ENCODE results near the gene MAVS. TPM values are rescaled to one million over a fixed set of nuclear protein-coding genes. Genes with fewer than 3 reads are reported as not detected.
"Not testable (repeated sequence)": the region's sequence is repeated elsewhere in the genome, so short reads cannot be mapped to it uniquely, and the experiment has no call there.

MAVS gene
- total RNA-seq, 2 experiments from 2014 or later, result 23.2 to 25.9 TPM

DNA sequence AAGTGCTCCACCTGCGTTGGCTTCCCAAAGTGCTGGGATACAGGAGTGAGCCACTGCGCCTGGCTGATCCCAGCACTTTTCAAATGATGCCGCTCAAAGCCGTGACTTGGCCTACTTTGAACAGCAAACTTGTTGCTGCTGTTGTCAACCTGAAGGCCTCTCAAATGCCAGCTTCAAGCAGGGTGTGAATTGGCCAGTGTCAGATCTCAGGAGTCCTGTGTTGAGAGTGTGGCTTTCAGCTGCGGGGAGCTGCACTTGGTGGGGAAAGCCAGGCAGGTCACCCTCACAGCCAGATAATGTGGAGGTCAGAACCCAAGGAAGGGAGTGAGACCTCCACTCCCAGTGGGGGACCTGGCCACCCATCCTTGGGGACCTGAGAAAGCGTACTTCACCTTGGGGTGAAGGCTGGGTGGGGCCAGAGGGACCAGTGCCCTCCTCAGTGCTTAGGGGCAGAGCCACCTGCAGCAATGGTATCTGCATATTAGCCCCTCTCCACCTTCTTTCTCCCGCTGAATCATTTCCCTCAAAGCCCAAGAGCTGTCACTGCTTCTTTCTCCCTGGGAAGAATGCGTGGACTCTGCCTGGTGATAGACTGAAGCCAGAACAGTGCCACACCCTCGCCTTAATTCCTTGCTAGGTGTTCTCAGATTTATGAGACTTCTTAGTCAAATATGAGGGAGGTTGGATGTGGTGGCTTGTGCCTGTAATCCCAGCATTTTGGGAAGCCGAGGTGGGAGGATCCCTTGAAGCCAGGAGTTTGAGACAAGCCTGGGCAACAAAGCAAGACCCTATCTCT, 23.4 kb downstream of the MAVS start:
- Mint-ChIP-seq H3K27ac (no peak overlapping the region), H3K9me3 (ENCODE audit: low read depth) (no peaks in the 10 kb centered on the region), H3K27me3 (no peaks in the 10 kb centered on the region), H3K36me3 (ENCODE audit: low read depth) (peaks cover 18% of the 10 kb centered on the region), H3K4me1 (peaks cover 2% of the 10 kb centered on the region), H3K4me3 (no peak overlapping the region)
- POLR2A ChIA-PET, result interaction anchor here (0.6 kb wide), 1 partner anchor 35 kb away, joined by 7 read pairs; no protein-coding TSS in a partner anchor
- ATAC-seq (peak; percentile 9), DNase-seq (no peak)
- CTCF ChIA-PET, result interaction anchor here (0.7 kb wide), 1 partner anchor 15 kb away, joined by 8 read pairs; no protein-coding TSS in a partner anchor
- intact Hi-C loops (cut with DNase I, micrococcal nuclease), result no loop called here

DNA sequence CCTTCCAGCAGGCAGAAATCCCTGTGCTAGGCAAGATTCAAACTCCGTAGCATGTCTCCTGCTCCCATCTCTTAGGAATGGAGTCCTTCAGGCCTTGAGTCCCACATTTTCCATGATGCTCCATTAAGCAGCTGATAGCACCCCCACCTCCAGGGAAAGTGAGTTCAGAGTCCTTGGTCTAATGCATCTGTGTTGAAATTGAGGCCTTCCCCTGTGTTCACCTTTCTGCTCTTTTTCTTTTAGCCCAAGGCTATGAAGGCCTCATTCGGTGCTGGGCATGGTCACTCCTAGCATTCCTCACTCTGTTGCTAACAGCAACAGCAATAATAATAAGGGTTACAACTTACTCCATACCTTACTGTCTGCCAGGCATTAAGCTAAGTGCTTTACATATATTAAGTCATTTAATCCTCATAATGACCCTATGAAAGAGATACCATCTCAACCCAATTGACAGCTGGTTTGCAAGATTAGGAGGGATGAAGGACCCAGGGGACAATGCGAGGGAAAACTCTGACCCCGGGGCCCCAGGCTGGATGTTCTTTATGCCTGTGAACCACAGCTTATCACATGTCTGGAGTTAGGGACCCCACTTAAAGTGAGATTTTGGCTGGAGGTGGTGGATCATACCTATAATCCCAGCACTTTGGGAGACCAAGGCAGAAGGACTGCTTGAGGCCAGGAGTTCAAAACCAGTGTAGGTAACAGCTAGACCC, 25.1 kb downstream of the MAVS start:
- no peak overlapping the region for H3K27ac Mint-ChIP-seq
- ATAC-seq, result no peak
- intact Hi-C loops (cut with DNase I, micrococcal nuclease), result no loop called here
- no peaks in the 10 kb centered on the region for H3K9me3 Mint-ChIP-seq (ENCODE audit: low read depth)
- ChIA-PET CTCF (interaction anchor here (0.6 to 1.3 kb wide), 4 partner anchors 11 to 121 kb away, joined by 3 to 4 read pairs (median 4); no protein-coding TSS in a partner anchor), POLR2A (no interaction called here)
- H3K36me3 Mint-ChIP-seq (ENCODE audit: low read depth), result peaks cover 17% of the 10 kb centered on the region
- no peak for DNase-seq
- peaks cover 8% of the 10 kb centered on the region for H3K4me1 Mint-ChIP-seq
- no peaks in the 10 kb centered on the region for H3K27me3 Mint-ChIP-seq
- H3K4me3 Mint-ChIP-seq, result no peak overlapping the region

DNA sequence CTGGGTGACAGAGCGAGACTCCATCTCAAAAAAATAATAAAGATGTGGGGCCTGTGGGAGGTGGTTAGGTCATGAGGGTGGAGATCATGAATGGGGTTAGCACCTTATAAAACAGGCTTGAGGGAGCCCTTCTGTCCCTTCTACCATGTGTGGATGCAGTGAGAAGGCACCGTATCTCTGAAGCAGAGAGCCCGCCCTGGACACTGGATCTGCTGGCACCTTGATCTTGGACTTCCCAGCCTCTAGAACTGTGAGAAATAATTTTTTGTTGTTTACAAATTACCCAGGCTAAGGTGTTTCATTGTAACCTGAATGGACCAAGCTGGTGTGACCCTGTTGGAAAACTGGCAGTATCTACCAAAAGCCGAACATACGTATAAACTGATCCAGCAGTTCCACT, 26.9 kb downstream of the MAVS start:
- H3K4me1 Mint-ChIP-seq, result peaks cover 8% of the 10 kb centered on the region
- DNase-seq (no peak), ATAC-seq (no peak)
- no peaks in the 10 kb centered on the region for H3K9me3 Mint-ChIP-seq (ENCODE audit: low read depth)
- no peak overlapping the region for H3K27ac Mint-ChIP-seq
- CTCF ChIA-PET, result no interaction called here
- H3K36me3 Mint-ChIP-seq (ENCODE audit: low read depth), result peaks cover 17% of the 10 kb centered on the region
- intact Hi-C loops (cut with DNase I, micrococcal nuclease), result no loop called here
- H3K27me3 Mint-ChIP-seq, result no peaks in the 10 kb centered on the region
- H3K4me3 Mint-ChIP-seq, result no peak overlapping the region
- POLR2A ChIA-PET, result no interaction called here

DNA sequence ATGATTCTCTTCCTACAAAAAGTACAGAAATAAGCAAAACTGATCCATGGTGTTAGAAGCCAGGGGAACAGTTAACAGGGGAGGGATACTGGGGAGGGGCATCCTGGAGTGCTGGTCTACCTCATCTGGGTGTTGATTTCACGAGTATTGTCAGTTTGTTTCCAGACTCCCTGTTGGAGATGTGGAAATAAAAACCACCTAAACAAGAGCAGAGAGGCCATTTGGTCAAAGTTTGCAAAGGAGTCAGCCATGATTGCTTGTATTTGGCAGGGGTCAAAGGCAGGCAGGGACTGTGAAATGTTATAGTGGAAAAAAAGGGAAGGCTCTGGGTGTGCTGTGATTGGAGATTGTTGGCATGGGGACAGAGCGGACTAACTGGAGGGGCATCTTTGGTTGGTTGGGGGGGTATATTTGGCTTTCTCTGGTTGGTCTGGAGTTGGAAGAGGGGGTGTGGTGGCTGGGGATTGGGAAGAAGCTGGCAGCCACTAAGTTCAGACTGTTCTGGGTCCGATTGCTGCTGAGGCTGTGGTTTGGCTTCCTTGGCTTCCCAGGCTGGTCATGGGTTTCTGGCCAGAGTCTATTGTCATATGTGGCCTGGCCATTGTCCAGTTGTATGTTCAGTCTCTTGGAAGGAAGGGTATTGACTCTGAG, 27.7 kb downstream of the MAVS start:
- intact Hi-C loops (cut with DNase I, micrococcal nuclease), result no loop called here
- ChIA-PET CTCF (interaction anchor here (0.6 kb wide), 1 partner anchor 26 kb away, joined by 3 read pairs; no protein-coding TSS in a partner anchor), POLR2A (no interaction called here)
- DNase-seq, result no peak
- peaks cover 17% of the 10 kb centered on the region for H3K36me3 Mint-ChIP-seq (ENCODE audit: low read depth)
- H3K4me3 Mint-ChIP-seq, result no peak overlapping the region
- H3K27ac Mint-ChIP-seq, result no peak overlapping the region
- no peaks in the 10 kb centered on the region for H3K27me3 Mint-ChIP-seq
- peaks cover 8% of the 10 kb centered on the region for H3K4me1 Mint-ChIP-seq
- no peak for ATAC-seq
- no peaks in the 10 kb centered on the region for H3K9me3 Mint-ChIP-seq (ENCODE audit: low read depth)

DNA sequence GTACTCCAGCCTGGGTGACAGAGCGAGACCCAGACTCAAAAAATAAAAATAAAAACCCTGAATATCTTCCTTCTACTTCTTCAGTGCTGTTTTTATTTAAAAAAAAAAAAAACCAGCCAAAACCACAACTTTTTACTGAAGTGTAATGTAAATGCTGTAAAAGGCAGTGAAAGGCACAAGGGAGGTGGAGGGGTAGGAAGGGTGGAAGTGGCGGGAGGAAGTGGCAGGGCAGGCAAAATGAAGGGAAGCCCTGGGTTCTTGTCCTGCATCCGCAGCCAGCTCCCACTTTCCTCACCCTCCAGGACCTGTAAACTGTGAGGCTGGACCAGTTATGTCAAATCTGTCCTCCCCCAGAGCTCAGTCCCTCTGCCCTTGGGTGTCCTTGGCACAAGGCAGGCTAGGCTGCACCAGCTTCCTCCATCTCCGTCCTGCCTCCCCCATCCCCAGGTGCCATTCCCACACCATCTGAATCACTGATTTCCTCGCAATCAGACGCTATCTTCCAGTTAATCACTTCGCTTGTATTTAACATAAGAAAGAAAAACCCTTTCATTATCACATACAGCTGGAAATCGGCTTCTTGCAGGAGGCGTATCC, 28.8 kb downstream of the MAVS start:
- no peak for ATAC-seq
- no peaks in the 10 kb centered on the region for H3K9me3 Mint-ChIP-seq (ENCODE audit: low read depth)
- CTCF ChIA-PET, result interaction anchor here (0.7 to 1.8 kb wide), 4 partner anchors 9 to 217 kb away, joined by 3 to 8 read pairs (median 5); no protein-coding TSS in a partner anchor
- H3K27ac Mint-ChIP-seq, result no peak overlapping the region
- peaks cover 17% of the 10 kb centered on the region for H3K36me3 Mint-ChIP-seq (ENCODE audit: low read depth)
- intact Hi-C loops (cut with DNase I, micrococcal nuclease), result no loop called here
- peaks cover 8% of the 10 kb centered on the region for H3K4me1 Mint-ChIP-seq
- POLR2A ChIA-PET, result interaction anchor here (0.7 kb wide), 1 partner anchor 9 kb away, joined by 3 read pairs; no protein-coding TSS in a partner anchor
- no peak overlapping the region for H3K4me3 Mint-ChIP-seq
- no peak for DNase-seq
- H3K27me3 Mint-ChIP-seq, result no peaks in the 10 kb centered on the region

DNA sequence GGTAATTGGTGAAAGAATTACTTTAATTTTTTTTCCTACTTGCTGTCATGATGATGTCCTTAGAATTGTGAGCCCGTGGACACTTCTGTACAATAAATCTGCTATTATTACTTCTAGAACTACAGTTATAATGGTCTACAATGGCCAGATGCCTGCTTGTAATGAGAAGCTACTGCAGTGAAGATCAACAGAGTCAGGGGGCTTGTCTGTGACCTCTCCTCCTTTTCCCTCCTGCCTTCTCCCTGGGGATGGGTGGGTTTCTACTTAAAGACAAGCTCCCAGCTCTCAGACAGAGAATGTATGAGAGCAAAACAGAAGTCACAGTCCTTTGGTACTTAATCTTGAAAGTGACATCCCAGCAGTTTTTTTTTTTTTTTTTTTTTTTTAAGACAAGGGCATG, 29.4 kb downstream of the MAVS start:
- CTCF ChIA-PET, result interaction anchor here (0.9 to 1.8 kb wide), 3 partner anchors 9 to 21 kb away, joined by 3 to 8 read pairs (median 7); no protein-coding TSS in a partner anchor
- intact Hi-C loops (cut with DNase I, micrococcal nuclease), result no loop called here
- Mint-ChIP-seq H3K27ac (no peak overlapping the region), H3K36me3 (ENCODE audit: low read depth) (peaks cover 17% of the 10 kb centered on the region), H3K27me3 (no peaks in the 10 kb centered on the region), H3K4me3 (no peak overlapping the region), H3K9me3 (ENCODE audit: low read depth) (no peaks in the 10 kb centered on the region), H3K4me1 (peaks cover 8% of the 10 kb centered on the region)
- POLR2A ChIA-PET, result interaction anchor here (0.7 kb wide), 1 partner anchor 10 kb away, joined by 3 read pairs; no protein-coding TSS in a partner anchor
- ATAC-seq (no peak), DNase-seq (no peak)

DNA sequence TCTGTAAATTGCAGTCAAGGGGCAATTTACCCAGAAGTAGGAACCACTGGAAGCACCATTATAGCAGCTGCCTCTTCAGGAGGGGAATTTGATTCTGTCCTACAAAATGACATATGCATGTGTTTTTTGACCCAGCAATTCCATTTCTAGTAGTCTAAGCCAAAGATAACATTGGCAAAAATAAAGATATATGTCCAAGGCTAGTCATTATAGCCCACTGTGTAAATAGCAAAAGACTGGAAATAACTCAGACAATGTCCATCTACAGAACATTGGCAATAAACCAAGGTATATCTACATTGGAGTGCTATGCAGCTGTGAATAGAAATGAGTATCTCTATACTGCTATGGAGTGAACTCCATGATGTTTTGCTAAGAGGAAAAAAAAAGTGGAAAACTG, 30.0 kb downstream of the MAVS start:
- POLR2A ChIA-PET, result no interaction called here

DNA sequence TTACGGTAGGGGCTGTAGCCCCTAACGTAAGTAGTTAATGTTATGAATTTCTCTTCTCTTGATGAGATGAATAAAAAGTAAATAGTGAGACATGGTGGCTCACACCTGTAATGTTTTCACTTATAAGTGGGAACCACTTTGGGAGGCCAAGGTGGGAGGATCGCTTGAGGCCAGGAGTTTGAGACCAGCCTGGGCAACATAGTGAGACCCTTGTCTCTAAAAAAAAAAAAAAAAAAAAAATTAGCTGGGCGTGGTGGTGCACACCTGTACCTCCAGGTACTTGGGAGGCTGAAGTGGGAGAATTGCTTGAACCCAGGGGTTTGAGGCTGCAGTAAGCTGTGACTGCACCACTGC, 32.3 kb downstream of the MAVS start:
- H3K4me1 Mint-ChIP-seq; H3K4me3 Mint-ChIP-seq; H3K9me3 Mint-ChIP-seq (ENCODE audit: low read depth); POLR2A ChIA-PET; H3K27me3 Mint-ChIP-seq; CTCF ChIA-PET; DNase-seq; H3K36me3 Mint-ChIP-seq (ENCODE audit: low read depth); H3K27ac Mint-ChIP-seq; intact Hi-C loops (cut with DNase I, micrococcal nuclease); ATAC-seq: not testable (repeated sequence)

More for the DNA sequence above, 30.0 kb downstream of the MAVS start:
- no peaks in the 10 kb centered on the region for H3K27me3 Mint-ChIP-seq
- DNase-seq, result no peak
- H3K4me3 Mint-ChIP-seq, result no peak overlapping the region
- peaks cover 8% of the 10 kb centered on the region for H3K4me1 Mint-ChIP-seq
- H3K9me3 Mint-ChIP-seq (ENCODE audit: low read depth), result no peaks in the 10 kb centered on the region
- peaks cover 17% of the 10 kb centered on the region for H3K36me3 Mint-ChIP-seq (ENCODE audit: low read depth)
- ATAC-seq, result no peak
- CTCF ChIA-PET, result interaction anchor here (0.7 to 1.8 kb wide), 3 partner anchors 9 to 22 kb away, joined by 3 to 8 read pairs (median 7); no protein-coding TSS in a partner anchor
- intact Hi-C loops (cut with DNase I, micrococcal nuclease), result no loop called here
- no peak overlapping the region for H3K27ac Mint-ChIP-seq

DNA sequence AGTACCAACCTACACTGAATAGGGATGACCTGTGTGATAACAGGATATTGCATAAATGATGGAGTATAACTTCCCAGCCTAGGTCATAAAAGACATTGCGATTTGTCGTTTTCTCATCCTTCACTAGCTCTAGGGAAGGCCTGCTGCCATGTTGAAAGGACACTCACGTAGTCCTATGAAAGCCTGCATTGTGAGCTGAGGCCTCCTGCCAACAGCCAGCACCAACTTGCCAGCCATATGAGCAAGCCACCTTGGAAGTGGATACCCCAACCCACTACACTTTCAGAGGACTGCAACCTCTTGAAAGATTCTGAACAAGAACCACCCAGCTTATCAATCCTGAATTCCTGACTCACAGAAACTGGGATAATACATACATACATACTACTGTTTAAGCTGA, 39.1 kb downstream of the MAVS start:
- no peak overlapping the region for H3K27ac Mint-ChIP-seq
- DNase-seq (no peak), ATAC-seq (no peak)
- H3K4me1 Mint-ChIP-seq, result peaks cover 16% of the 10 kb centered on the region
- H3K36me3 Mint-ChIP-seq (ENCODE audit: low read depth), result peaks cover 20% of the 10 kb centered on the region
- no peaks in the 10 kb centered on the region for H3K9me3 Mint-ChIP-seq (ENCODE audit: low read depth)
- H3K4me3 Mint-ChIP-seq, result no peak overlapping the region
- ChIA-PET CTCF (interaction anchor here (0.9 to 1.5 kb wide), 3 partner anchors 10 to 136 kb away, joined by 3 to 8 read pairs (median 4); no protein-coding TSS in a partner anchor), POLR2A (interaction anchor here (0.6 kb wide), 1 partner anchor 76 kb away, joined by 5 read pairs; no protein-coding TSS in a partner anchor)
- intact Hi-C loops (cut with DNase I, micrococcal nuclease), result loop anchor here in 1 of 2 experiments (5.0 kb wide), 1 partner anchor 97 kb away; no protein-coding TSS in a partner anchor
- no peaks in the 10 kb centered on the region for H3K27me3 Mint-ChIP-seq

DNA sequence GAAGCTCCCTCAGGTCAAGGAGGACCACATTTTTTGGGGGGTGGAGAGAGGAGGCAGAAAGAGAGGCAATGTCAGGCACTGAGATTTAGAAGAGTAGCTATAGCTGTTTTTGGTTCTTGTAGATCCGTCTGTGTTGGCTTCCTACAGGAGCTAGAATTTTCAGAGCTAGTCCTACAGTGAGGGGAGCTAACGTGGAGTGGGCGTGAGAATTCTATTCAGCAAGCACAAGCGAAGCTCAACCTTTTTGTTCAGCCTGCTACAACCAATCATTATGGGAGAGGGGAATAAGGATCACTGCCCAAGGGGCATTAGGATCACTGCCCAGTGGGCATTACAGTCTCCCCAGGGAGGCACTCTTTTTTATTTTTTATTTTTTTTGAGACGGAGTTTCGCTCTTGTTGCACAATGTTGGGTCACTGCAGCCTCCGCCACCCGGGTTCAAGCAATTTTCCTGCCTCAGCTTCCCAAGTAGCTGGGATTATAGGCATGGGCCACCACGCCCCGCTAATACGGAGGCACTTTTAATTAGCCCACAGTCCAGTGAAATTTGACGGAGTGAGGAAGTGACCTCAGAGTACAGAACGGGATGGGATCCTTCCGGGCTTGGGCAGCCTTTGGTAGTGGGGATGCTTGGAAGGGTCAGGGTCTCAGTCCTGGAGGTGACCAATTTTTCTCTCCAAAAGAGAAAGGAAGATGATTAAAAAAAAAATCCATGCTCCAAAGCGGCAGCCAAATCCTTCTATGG, 41.4 kb downstream of the MAVS start:
- Mint-ChIP-seq H3K27me3 (no peaks in the 10 kb centered on the region), H3K36me3 (ENCODE audit: low read depth) (peaks cover 43% of the 10 kb centered on the region), H3K4me3 (peak overlapping the region; percentile 95), H3K9me3 (ENCODE audit: low read depth) (no peaks in the 10 kb centered on the region), H3K4me1 (peaks cover 39% of the 10 kb centered on the region), H3K27ac (peak overlapping the region; percentile 92)
- DNase-seq (no peak), ATAC-seq (no peak)
- CTCF ChIA-PET, result interaction anchor here (0.5 to 1.4 kb wide), 8 partner anchors 11 to 1421 kb away, joined by 3 to 4 read pairs (median 3); no protein-coding TSS in a partner anchor
- POLR2A ChIA-PET, result interaction anchor here (0.5 to 0.8 kb wide), 3 partner anchors 92 to 121 kb away, joined by 3 to 6 read pairs (median 6); partner anchors contain the start of genes ADISSP and CDC25B
- intact Hi-C loops (cut with DNase I, micrococcal nuclease), result loop anchor here (1.0 to 5.0 kb wide), 4 partner anchors 19 to 101 kb away; partner anchors contain the start of gene CENPB (in 1 of the 2)
